HUES6 (cell line): Measurements from ENCODE around the gene OSBPL6.
"Not testable (repeated sequence)": the region's sequence is repeated elsewhere in the genome, so short reads cannot be mapped to it uniquely, and the experiment has no call there.

Experiments
- H3K27ac ChIP-seq: 2 replicates; pipeline ENCODE4 v1.7.0; 2013; ENCODE audit warnings: low read depth, mild to moderate bottlenecking, low read length, inconsistent platforms
- H3K27me3 ChIP-seq: 2 replicates; pipeline ENCODE4 v1.6.1; 2013; ENCODE audit warnings: low read length; ENCODE audit not compliant: control insufficient read depth, insufficient read depth
- H3K36me3 ChIP-seq: 2 replicates; pipeline ENCODE4 v1.6.1; 2013; ENCODE audit warnings: low read length; ENCODE audit not compliant: control insufficient read depth, insufficient read depth
- H3K4me1 ChIP-seq: 2 replicates; pipeline ENCODE4 v1.6.1; 2013; ENCODE audit warnings: low read length; ENCODE audit not compliant: control insufficient read depth, insufficient read depth
- H3K4me3 ChIP-seq: 2 replicates; pipeline ENCODE4 v1.5.1; 2013; ENCODE audit warnings: low read depth, low read length
- H3K9ac ChIP-seq: one replicate; pipeline ENCODE4 v1.6.1; 2013; ENCODE audit warnings: mild to moderate bottlenecking, low read length
- H3K9me3 ChIP-seq: 2 replicates; pipeline ENCODE4 v1.6.1; 2013; ENCODE audit warnings: low read depth, low read length; ENCODE audit not compliant: control insufficient read depth, insufficient read depth

OSBPL6 gene

DNA sequence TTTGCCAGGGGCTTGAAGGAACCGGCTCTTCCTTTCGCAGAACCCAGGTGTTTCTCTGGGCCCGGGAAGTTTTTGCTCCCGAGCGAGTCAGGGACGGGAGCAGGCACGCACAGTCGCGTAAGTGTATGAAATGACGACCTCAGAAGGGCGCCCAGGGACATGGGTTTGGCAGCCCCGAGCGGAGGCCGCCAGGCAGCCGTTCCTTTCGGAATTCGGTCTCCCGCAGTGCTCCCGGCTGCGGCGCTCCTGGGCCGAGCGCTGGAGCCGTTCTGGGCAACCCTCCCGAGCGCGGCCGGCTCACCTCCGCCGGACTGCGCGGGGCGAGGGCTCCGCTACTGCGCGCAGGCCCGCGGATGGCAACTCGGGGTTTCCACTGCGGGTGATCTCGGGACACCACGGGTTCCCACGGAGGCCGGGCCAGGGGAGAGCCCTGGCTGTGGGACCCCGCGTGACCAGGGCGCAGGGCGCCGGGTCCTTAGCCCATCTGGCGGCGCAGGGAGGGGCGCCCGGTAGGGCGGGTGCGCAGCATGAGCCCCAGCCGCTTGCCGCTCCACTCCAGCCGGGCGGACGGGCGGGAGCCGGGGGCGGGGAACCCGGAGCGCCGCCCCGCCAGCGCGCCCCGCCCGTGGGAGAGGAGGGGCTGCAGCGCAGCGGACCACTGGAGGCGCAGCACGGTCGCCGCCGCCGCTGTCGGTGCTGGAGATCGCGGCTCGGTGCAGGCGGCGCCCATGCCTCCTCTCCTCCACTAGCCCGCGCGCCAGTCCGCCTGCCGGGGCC is at the start of gene OSBPL6:
OSBPL6 (plus strand) TSS at position 690 of the 777 bp plus-strand sequence. CDS start 111,673 bp downstream, outside the sequence.
- H3K4me3 ChIP-seq = peak within 1 kb of the TSS; percentile 84
- H3K4me1 ChIP-seq = peaks cover 4% of the 10 kb centered on the region
- H3K27ac ChIP-seq = no peak within 1 kb of the TSS; the same call in 1 of the 2 replicates
- H3K9ac ChIP-seq = peak within 1 kb of the TSS; percentile 65
- no peaks in the 10 kb centered on the region for H3K36me3 ChIP-seq
- H3K27me3 ChIP-seq = peaks cover 36% of the 10 kb centered on the region
- H3K9me3 ChIP-seq = no peaks in the 10 kb centered on the region

DNA sequence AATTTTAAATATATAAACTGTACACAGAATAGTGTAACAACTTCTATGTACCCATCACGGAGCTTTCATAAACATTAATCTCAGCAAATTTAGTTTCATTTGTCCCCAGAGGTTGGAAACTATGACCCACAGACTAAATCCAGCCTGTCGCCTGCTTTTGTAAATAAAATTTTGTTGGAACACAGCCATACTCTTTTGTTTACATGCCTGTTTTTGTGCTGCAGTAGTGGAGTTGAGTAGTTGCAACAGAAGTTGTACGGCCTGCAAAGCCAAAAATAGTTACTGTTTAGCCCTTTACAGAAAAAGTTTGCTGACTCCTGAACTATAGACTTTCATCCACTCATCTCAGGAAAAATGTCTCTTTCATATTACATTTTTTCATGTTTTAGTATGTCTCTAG is 42.3 kb upstream of the OSBPL6 start:
- H3K36me3 ChIP-seq = no peaks in the 10 kb centered on the region
- H3K9me3 ChIP-seq = peaks cover 9% of the 10 kb centered on the region
- no peaks in the 10 kb centered on the region for H3K4me1 ChIP-seq
- no peaks in the 10 kb centered on the region for H3K27me3 ChIP-seq
- no peak overlapping the region for H3K27ac ChIP-seq
- no peak overlapping the region for H3K4me3 ChIP-seq
- no peak overlapping the region for H3K9ac ChIP-seq

DNA sequence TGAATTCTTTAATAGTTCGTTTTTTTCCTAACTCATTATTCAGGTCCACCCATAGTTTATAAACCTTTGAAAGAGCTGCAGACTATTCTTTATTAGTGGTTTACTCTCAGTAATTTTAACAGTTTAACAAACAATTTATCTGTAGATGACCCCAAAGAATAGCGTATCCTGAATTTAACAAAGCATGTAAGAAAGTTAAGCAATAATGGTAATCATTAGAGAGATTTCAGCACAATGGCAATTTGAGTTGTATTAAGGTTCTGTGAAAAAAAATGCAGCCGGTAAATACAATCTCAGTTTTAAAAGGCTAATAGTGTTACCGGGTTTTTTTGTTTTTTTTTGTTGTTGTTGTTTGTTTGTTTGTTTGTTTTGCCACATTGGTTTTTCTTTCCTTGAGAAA is 41.8 kb upstream of the OSBPL6 start:
- no peaks in the 10 kb centered on the region for H3K4me1 ChIP-seq
- H3K4me3 ChIP-seq = no peak overlapping the region
- no peaks in the 10 kb centered on the region for H3K36me3 ChIP-seq
- H3K9ac ChIP-seq = no peak overlapping the region
- no peak overlapping the region for H3K27ac ChIP-seq
- peaks cover 9% of the 10 kb centered on the region for H3K9me3 ChIP-seq
- no peaks in the 10 kb centered on the region for H3K27me3 ChIP-seq

DNA sequence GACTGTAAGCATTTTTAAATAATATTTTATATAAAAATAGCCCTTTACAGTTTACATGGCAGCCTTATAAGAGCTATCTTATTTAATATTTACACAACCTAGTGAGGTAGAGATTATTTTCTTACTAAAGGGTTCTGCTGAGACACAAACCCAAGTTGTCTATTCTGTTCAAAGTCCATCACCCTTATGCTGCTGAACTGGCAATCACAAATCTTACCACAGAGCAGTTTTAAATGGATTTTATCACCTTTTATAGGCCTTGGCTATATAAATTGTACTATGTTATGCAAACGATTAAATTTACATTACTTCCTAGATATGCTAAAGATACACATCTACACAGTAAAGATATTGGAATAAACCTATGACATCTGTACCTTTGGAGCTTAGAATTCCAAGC is 41.3 kb upstream of the OSBPL6 start:
- Histone ChIP-seq H3K9me3 (peaks cover 9% of the 10 kb centered on the region), H3K4me3 (no peak overlapping the region), H3K27me3 (no peaks in the 10 kb centered on the region), H3K4me1 (no peaks in the 10 kb centered on the region), H3K36me3 (no peaks in the 10 kb centered on the region), H3K9ac (no peak overlapping the region), H3K27ac (no peak overlapping the region)

DNA sequence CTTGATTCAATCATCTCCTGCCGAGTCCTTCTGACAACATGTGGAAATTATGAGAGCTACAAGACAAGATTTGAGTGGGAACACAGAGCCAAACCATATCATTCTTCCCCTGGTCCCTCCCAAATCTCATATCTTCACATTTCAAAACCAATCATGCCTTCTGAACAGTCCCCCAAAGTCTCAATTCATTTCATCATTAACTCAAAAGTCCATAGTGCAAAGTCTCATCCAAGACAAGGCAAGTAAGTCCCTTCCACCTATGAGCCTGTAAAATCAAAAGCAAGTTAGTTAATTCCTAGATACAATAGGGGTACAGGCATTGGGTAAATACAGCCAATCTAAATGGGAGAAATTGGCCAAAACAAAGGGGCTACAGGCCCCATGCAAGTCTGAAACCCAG is 40.4 kb upstream of the OSBPL6 start:
- not testable (repeated sequence) for H3K9ac ChIP-seq, H3K4me3 ChIP-seq, H3K9me3 ChIP-seq, H3K36me3 ChIP-seq, H3K27me3 ChIP-seq, H3K4me1 ChIP-seq, H3K27ac ChIP-seq

DNA sequence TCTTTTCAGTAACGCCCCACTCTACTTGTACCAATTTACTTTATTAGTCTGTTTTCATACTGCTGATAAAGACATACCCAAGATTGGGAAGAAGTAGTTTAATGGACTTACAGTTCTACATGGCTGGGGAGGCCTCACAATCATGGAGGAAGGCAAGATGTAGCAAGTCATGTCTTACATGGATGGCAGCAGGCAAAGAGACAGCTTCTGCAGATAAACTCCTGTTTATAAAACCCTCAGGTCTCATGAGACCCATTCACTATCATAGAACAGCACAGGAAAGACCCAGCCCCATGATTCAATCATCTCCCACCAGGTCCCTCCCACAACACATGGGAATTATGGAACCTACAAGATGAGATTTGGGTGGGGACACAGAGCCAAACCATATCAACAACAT is 38.8 kb upstream of the OSBPL6 start:
- H3K4me1 ChIP-seq = no peaks in the 10 kb centered on the region
- H3K27me3 ChIP-seq = no peaks in the 10 kb centered on the region

DNA sequence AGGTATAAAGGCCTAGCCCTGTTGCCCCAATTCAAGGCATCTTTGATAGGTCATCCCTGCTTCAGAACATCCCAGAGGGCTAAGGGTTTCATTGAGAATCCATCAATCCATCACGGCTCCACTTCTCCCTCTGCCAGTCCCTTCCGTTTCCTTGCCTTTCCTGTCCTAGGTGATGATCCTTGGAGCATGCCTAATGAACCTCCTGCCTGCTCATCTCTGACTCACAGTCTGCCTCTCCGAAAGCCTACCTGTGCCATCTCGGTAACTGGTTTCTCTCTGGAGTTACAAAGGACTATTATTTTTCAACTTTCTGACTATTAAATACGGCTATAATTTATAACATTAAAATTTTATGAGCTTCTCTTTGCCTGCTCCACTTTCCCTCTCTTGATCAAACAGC is 36.7 kb upstream of the OSBPL6 start:
- Histone ChIP-seq H3K27ac (no peak overlapping the region), H3K36me3 (no peaks in the 10 kb centered on the region), H3K9ac (no peak overlapping the region), H3K27me3 (no peaks in the 10 kb centered on the region), H3K9me3 (peaks cover 9% of the 10 kb centered on the region), H3K4me3 (no peak overlapping the region), H3K4me1 (no peaks in the 10 kb centered on the region)

More for the DNA sequence above, 38.8 kb upstream of the OSBPL6 start:
- Histone ChIP-seq H3K27ac (no peak overlapping the region), H3K9ac (no peak overlapping the region), H3K4me3 (no peak overlapping the region), H3K9me3 (peaks cover 9% of the 10 kb centered on the region), H3K36me3 (no peaks in the 10 kb centered on the region)

DNA sequence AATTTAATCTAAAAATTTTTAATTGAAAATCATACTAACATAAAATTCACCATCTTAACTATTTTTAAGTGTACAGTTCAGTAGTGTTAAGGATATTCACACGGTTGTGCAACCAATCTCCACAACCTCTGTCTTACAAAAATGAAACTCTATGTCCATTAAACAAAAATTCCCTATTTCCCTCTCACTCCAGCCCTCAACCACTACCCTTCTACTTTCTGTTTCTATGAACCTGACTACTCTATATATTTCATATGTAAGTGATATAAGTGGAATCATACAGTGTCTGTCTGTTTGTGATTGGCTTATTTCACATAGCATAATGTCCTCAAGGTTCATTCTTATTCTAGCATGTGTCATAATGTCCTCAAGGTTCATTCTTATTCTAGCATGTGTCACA is 34.3 kb upstream of the OSBPL6 start:
- Histone ChIP-seq H3K36me3 (no peaks in the 10 kb centered on the region), H3K4me3 (no peak overlapping the region), H3K27ac (no peak overlapping the region), H3K4me1 (no peaks in the 10 kb centered on the region), H3K9ac (no peak overlapping the region), H3K9me3 (peaks cover 5% of the 10 kb centered on the region; the same call in 1 of the 2 replicates), H3K27me3 (no peaks in the 10 kb centered on the region)

DNA sequence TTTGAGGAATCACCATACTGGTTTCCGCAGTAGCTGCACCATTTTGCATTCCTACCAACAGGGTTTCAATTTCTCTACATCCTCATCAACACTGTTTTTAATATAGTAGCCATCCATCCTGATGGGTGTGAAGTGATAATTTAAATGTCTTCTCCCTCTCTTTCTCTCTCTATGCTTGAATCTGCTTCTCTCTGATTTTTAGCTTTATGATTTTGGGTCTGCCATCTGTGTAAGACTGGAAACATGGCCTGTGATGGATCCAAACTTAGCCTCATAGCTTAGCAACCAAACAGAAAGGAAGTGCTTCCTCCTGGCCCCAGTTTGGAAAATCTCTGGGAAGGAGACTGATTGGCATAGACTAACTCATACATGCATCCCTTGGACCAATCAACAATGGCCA is 33.7 kb upstream of the OSBPL6 start:
- no peaks in the 10 kb centered on the region for H3K4me1 ChIP-seq
- no peak overlapping the region for H3K9ac ChIP-seq
- no peaks in the 10 kb centered on the region for H3K27me3 ChIP-seq
- 0 out of 2 replicates have a peak, but pooled peaks cover 3% of the 10 kb centered on the region for H3K9me3 ChIP-seq
- H3K36me3 ChIP-seq = no peaks in the 10 kb centered on the region
- no peak overlapping the region for H3K4me3 ChIP-seq
- H3K27ac ChIP-seq = no peak overlapping the region

DNA sequence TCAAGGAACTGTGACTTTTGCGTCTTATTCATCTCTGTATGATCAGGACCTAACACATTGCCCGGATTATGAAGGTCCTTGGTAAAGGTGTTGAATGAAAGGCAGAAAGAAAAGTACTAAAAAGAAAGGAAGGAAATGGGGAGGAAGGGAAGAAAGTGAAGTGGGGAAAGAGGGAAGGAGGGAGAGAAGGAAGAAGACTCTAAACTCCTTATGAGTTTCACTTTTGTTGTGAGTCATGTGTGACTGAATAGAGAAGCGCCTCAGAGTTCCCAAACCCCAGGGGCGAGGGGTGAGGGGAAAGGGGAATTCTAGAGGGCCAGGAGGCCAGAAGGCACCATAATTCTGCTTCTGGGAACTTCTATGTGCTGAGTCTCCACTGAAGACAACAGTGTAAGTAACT is 30.9 kb upstream of the OSBPL6 start:
- Histone ChIP-seq H3K27ac (no peak overlapping the region), H3K4me1 (no peaks in the 10 kb centered on the region), H3K27me3 (no peaks in the 10 kb centered on the region), H3K9ac (no peak overlapping the region), H3K36me3 (no peaks in the 10 kb centered on the region), H3K9me3 (no peaks in the 10 kb centered on the region), H3K4me3 (no peak overlapping the region)

DNA sequence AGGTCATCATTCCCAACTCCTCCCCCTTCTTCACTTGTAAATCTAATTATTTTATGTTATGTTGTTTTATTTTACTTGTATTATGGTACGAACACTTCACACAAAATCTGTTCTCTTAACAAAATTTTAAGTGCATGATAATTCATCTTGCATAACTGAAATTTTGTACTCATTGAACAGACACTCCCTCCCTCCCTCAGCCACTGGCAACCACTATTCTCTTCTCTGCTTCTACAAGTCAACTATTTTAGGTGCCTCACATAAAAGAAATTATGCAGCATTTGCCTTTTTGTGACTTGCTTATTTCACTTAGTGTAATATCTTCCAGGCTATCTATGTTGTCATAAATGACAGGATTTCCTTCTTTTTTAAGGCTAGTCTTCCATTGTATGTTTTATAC is 30.4 kb upstream of the OSBPL6 start:
- Histone ChIP-seq H3K27me3 (no peaks in the 10 kb centered on the region), H3K9ac (no peak overlapping the region), H3K9me3 (no peaks in the 10 kb centered on the region), H3K27ac (no peak overlapping the region), H3K4me1 (no peaks in the 10 kb centered on the region), H3K4me3 (no peak overlapping the region), H3K36me3 (no peaks in the 10 kb centered on the region)
